Measurements from ENCODE around the gene HTRA1.
A peak's percentile ranks its signal among the peaks of the same experiment; 100 is the strongest.

HTRA1 gene

DNA sequence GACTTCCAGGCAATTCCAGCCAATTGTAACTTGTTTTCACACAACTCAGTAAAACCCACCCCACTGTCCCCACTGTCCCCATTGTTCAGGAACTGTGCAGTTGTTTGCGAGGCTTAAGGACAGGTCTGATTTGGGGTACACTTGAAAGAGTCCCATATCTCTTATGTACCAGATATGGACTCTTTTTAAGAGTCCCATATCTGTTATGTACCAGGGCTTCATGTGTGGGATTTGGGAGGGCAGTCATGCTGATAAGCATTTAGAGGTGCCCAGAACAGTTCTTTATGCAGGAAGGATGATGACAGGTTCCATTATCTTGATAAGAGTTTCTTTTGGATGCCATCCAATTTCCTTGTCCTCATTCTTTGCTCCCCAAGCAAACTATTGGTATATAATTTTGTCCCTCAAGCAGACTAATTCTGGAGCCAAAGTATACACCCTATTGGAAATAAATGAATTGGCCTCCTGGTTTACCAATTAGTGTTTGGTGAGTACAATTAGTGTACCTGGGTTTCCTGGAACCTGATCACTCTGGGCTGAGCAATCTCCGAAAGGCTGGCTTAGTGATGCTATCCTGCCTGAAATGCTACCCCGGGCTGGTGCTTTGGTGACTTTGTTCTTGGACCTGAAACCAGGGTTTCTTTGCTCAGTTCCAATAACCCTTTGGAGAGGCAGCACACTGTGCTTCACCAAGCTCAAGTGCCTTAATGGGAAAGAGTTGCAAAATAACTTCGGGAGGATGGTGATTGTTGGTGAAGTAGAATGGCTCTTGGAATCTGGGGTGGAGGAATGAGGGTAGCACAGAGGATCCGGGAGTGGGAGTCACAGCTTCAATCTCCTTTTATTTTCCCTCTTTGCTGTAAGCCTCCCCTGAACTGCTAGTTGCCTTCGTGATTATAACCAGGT lies 93.0 kb downstream of the HTRA1 start:
- Histone ChIP-seq H4K8ac (ENCODE audit: low read depth, low read length) (no peak overlapping the region), H3K4me3 (ENCODE audit: low read length) (no peak overlapping the region), H3K4me2 (ENCODE audit: low read length) (no peak overlapping the region), H3K27me3 (ENCODE audit: insufficient read depth, low read length, poor library complexity) (no peaks in the 10 kb centered on the region), H3K4me1 (ENCODE audit: control insufficient read depth, low read depth, low read length) (peaks cover 10% of the 10 kb centered on the region), H3K79me2 (ENCODE audit: control insufficient read depth, insufficient read depth, low read length) (no peaks in the 10 kb centered on the region), H3K9ac (ENCODE audit: low read length) (no peak overlapping the region), H3K56ac (ENCODE audit: low read length) (no peak overlapping the region), H3K27ac (ENCODE audit: low read depth, low read length) (no peak overlapping the region), H3K23ac (ENCODE audit: low read length) (no peak overlapping the region), H2BK120ac (ENCODE audit: low read depth, low read length) (no peak overlapping the region), H4K5ac (ENCODE audit: low read length) (no peak overlapping the region), H3K79me1 (ENCODE audit: low read length) (no peaks in the 10 kb centered on the region), H3K4ac (ENCODE audit: low read depth, low read length) (no peak overlapping the region), H2BK15ac (replicated peaks; ENCODE audit: low read depth) (no peak overlapping the region), H2BK5ac (ENCODE audit: low read length) (no peak overlapping the region), H2AK5ac (ENCODE audit: low read length) (no peak overlapping the region), H3K36me3 (ENCODE audit: control insufficient read depth, insufficient read depth, low read length) (no peaks in the 10 kb centered on the region), H3K18ac (ENCODE audit: low read length) (no peak overlapping the region)
- no CpG with 5 or more reads among the region's 6 CpGs for whole genome bisulfite sequencing (ENCODE audit: extremely low coverage, insufficient coverage, low lambda C conversion rate)
- DNase-seq: no peak

DNA sequence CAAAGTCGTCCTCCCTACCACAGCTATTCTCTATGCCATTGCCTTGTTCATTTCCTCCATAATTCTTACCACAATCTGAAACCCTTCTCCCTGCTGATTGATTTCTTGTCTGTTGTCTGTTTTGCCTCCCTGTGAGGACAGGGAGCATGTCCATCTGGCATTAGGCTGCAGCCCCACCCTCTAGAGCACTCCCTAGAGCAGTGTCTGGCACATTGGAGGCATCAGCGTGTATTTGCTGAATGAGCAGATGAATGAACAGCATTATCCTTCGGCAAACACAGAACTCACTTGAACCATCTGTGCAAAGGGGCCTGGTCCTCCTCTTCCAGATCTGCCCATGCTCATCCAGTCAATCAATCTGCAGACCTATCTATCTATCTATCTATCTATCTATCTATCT lies 94.1 kb downstream of the HTRA1 start:
- no peak overlapping the region for H3K18ac ChIP-seq (ENCODE audit: low read length)
- no peak overlapping the region for H3K4me2 ChIP-seq (ENCODE audit: low read length)
- WGBS (ENCODE audit: extremely low coverage, insufficient coverage, low lambda C conversion rate): no CpG with 5 or more reads among the region's 3 CpGs
- H3K79me1 ChIP-seq (ENCODE audit: low read length): no peaks in the 10 kb centered on the region
- no peak overlapping the region for H3K27ac ChIP-seq (ENCODE audit: low read depth, low read length)
- no peak overlapping the region for H3K4me3 ChIP-seq (ENCODE audit: low read length)
- no peak overlapping the region for H3K4ac ChIP-seq (ENCODE audit: low read depth, low read length)
- no peaks in the 10 kb centered on the region for H3K79me2 ChIP-seq (ENCODE audit: control insufficient read depth, insufficient read depth, low read length)
- H4K8ac ChIP-seq (ENCODE audit: low read depth, low read length): no peak overlapping the region
- no peaks in the 10 kb centered on the region for H3K36me3 ChIP-seq (ENCODE audit: control insufficient read depth, insufficient read depth, low read length)
- no peaks in the 10 kb centered on the region for H3K27me3 ChIP-seq (ENCODE audit: insufficient read depth, low read length, poor library complexity)
- H4K5ac ChIP-seq (ENCODE audit: low read length): no peak overlapping the region
- H2AK5ac ChIP-seq (ENCODE audit: low read length): no peak overlapping the region
- DNase-seq: no peak
- H2BK120ac ChIP-seq (ENCODE audit: low read depth, low read length): no peak overlapping the region
- no peak overlapping the region for H2BK5ac ChIP-seq (ENCODE audit: low read length)
- no peak overlapping the region for H2BK15ac ChIP-seq (replicated peaks; ENCODE audit: low read depth)
- no peak overlapping the region for H3K56ac ChIP-seq (ENCODE audit: low read length)
- no peak overlapping the region for H3K9ac ChIP-seq (ENCODE audit: low read length)
- no peak overlapping the region for H3K23ac ChIP-seq (ENCODE audit: low read length)
- H3K4me1 ChIP-seq (ENCODE audit: control insufficient read depth, low read depth, low read length): peaks cover 13% of the 10 kb centered on the region

DNA sequence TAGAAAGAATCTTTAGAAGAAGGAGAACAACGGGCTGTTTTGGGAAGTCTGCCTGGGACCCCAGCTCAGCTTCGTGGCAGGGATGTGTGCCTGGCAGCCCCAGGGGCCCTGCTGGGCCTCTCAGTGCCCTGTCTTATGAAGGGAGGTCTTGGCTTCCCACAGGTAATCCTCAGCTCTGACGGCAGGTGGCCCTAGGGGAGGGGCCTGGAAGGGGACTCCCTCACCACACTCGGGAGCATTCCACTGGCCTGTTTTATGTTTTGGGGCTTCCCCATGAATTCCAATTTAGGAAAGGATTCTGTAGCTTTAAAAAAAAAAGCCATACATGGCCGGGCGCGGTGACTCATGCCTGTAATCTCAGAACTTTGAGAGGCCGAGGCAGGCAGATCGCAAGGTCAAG lies 96.2 kb downstream of the HTRA1 start:
- Histone ChIP-seq H3K23ac (ENCODE audit: low read length) (no peak overlapping the region), H3K18ac (ENCODE audit: low read length) (no peak overlapping the region), H3K4me1 (ENCODE audit: control insufficient read depth, low read depth, low read length) (peaks cover 15% of the 10 kb centered on the region), H4K8ac (ENCODE audit: low read depth, low read length) (no peak overlapping the region), H2AK5ac (ENCODE audit: low read length) (no peak overlapping the region), H3K4ac (ENCODE audit: low read depth, low read length) (no peak overlapping the region), H4K5ac (ENCODE audit: low read length) (no peak overlapping the region), H3K36me3 (ENCODE audit: control insufficient read depth, insufficient read depth, low read length) (no peaks in the 10 kb centered on the region), H2BK15ac (replicated peaks; ENCODE audit: low read depth) (no peak overlapping the region), H3K79me1 (ENCODE audit: low read length) (no peaks in the 10 kb centered on the region), H3K9ac (ENCODE audit: low read length) (no peak overlapping the region), H3K56ac (ENCODE audit: low read length) (no peak overlapping the region), H2BK5ac (ENCODE audit: low read length) (no peak overlapping the region), H3K27ac (ENCODE audit: low read depth, low read length) (no peak overlapping the region), H2BK120ac (ENCODE audit: low read depth, low read length) (no peak overlapping the region), H3K4me3 (ENCODE audit: low read length) (no peak overlapping the region), H3K27me3 (ENCODE audit: insufficient read depth, low read length, poor library complexity) (no peaks in the 10 kb centered on the region), H3K79me2 (ENCODE audit: control insufficient read depth, insufficient read depth, low read length) (no peaks in the 10 kb centered on the region), H3K4me2 (ENCODE audit: low read length) (no peak overlapping the region)
- whole genome bisulfite sequencing (ENCODE audit: extremely low coverage, insufficient coverage, low lambda C conversion rate): no CpG with 5 or more reads among the region's 9 CpGs
- peak; percentile 36 for DNase-seq

DNA sequence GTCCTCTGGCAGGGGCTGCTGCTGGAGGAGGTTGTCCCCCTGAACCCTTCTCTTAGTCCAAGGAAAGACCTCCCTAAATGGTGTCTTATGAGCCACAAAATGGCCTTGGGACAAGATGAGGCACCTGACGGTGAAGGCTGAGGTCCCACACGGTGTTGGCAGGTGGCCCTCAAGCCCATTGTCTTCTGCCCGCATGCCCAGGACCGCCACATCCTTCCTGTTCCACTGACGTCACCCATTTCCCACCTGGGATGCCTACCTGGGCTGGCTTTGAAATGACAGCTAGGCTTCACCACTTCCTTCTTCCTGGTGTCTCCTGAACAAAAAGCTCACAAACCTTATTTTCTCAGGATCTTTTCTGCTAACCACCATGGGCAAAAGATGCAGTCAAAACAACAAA lies 97.1 kb downstream of the HTRA1 start:
- no peak overlapping the region for H2AK5ac ChIP-seq (ENCODE audit: low read length)
- H3K79me1 ChIP-seq (ENCODE audit: low read length): no peaks in the 10 kb centered on the region
- H3K56ac ChIP-seq (ENCODE audit: low read length): no peak overlapping the region
- WGBS (ENCODE audit: extremely low coverage, insufficient coverage, low lambda C conversion rate): no CpG with 5 or more reads among the region's 5 CpGs
- no peaks in the 10 kb centered on the region for H3K27me3 ChIP-seq (ENCODE audit: insufficient read depth, low read length, poor library complexity)
- DNase-seq: no peak
- no peak overlapping the region for H3K23ac ChIP-seq (ENCODE audit: low read length)
- H3K4ac ChIP-seq (ENCODE audit: low read depth, low read length): no peak overlapping the region
- H2BK120ac ChIP-seq (ENCODE audit: low read depth, low read length): no peak overlapping the region
- H3K9ac ChIP-seq (ENCODE audit: low read length): no peak overlapping the region
- H2BK15ac ChIP-seq (replicated peaks; ENCODE audit: low read depth): no peak overlapping the region
- no peak overlapping the region for H3K27ac ChIP-seq (ENCODE audit: low read depth, low read length)
- H3K18ac ChIP-seq (ENCODE audit: low read length): no peak overlapping the region
- H3K4me2 ChIP-seq (ENCODE audit: low read length): no peak overlapping the region
- no peak overlapping the region for H4K8ac ChIP-seq (ENCODE audit: low read depth, low read length)
- no peak overlapping the region for H2BK5ac ChIP-seq (ENCODE audit: low read length)
- no peak overlapping the region for H4K5ac ChIP-seq (ENCODE audit: low read length)
- no peak overlapping the region for H3K4me3 ChIP-seq (ENCODE audit: low read length)
- no peaks in the 10 kb centered on the region for H3K36me3 ChIP-seq (ENCODE audit: control insufficient read depth, insufficient read depth, low read length)
- H3K4me1 ChIP-seq (ENCODE audit: control insufficient read depth, low read depth, low read length): peaks cover 15% of the 10 kb centered on the region
- H3K79me2 ChIP-seq (ENCODE audit: control insufficient read depth, insufficient read depth, low read length): no peaks in the 10 kb centered on the region

DNA sequence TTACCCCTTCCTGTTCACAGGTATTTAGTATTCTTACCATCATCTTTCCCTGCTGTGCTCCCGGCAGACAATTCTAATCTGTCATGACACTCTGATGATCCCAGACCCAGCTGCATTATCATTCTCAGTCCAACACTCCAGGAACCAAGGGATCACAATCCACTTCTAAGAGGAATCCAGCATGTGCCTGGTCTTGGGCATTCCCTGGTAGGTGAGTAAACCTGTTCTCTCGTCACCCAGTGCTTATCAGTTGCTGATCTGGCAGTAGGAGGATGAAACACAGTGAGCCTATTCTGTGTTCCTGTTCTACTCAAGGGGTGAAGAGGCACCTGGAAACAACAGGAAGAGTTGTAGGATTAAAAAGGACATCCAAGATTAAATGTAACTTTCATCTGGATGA lies 97.9 kb downstream of the HTRA1 start:
- Histone ChIP-seq H4K8ac (ENCODE audit: low read depth, low read length) (no peak overlapping the region), H3K4me1 (ENCODE audit: control insufficient read depth, low read depth, low read length) (peaks cover 15% of the 10 kb centered on the region), H3K79me1 (ENCODE audit: low read length) (no peaks in the 10 kb centered on the region), H3K4ac (ENCODE audit: low read depth, low read length) (no peak overlapping the region), H3K27me3 (ENCODE audit: insufficient read depth, low read length, poor library complexity) (no peaks in the 10 kb centered on the region), H2BK120ac (ENCODE audit: low read depth, low read length) (no peak overlapping the region), H3K56ac (ENCODE audit: low read length) (no peak overlapping the region), H2BK15ac (replicated peaks; ENCODE audit: low read depth) (no peak overlapping the region), H3K4me2 (ENCODE audit: low read length) (no peak overlapping the region), H2AK5ac (ENCODE audit: low read length) (no peak overlapping the region), H3K36me3 (ENCODE audit: control insufficient read depth, insufficient read depth, low read length) (no peaks in the 10 kb centered on the region), H3K9ac (ENCODE audit: low read length) (no peak overlapping the region), H4K5ac (ENCODE audit: low read length) (no peak overlapping the region), H3K79me2 (ENCODE audit: control insufficient read depth, insufficient read depth, low read length) (no peaks in the 10 kb centered on the region), H3K4me3 (ENCODE audit: low read length) (no peak overlapping the region), H3K27ac (ENCODE audit: low read depth, low read length) (no peak overlapping the region), H3K18ac (ENCODE audit: low read length) (no peak overlapping the region), H2BK5ac (ENCODE audit: low read length) (no peak overlapping the region), H3K23ac (ENCODE audit: low read length) (no peak overlapping the region)
- peak; percentile 64 for DNase-seq
- no CpG with 5 or more reads among the region's 2 CpGs for WGBS (ENCODE audit: extremely low coverage, insufficient coverage, low lambda C conversion rate)

Data from mesendoderm (in vitro differentiated cells).